ENCODE data around the gene STAG1.

The STAG1 gene

GRCh38 chr3:136326316-136326715 is 425.9 kb downstream of the STAG1 start:
- Histone ChIP-seq H3K4me3 (ENCODE audit: low read depth, low read length) (no peak overlapping the region), H3K9me3 (ENCODE audit: control insufficient read depth, insufficient read depth, low read depth, low read length) (no peaks in the 10 kb centered on the region), H3K27ac (ENCODE audit: extremely low read depth, low read depth, low read length) (no peak overlapping the region), H3K4me1 (ENCODE audit: control insufficient read depth, insufficient read depth, low read length) (no peaks in the 10 kb centered on the region), H3K36me3 (ENCODE audit: control insufficient read depth in 2 of 2, insufficient read depth in 1 of 2, low read length in 2 of 2) (peaks cover 0 to 49% of the 10 kb centered on the region in 2 experiments; a peak in 1 of 3 replicates)
- TF ChIP-seq SP3 (tag by site-specific recombination; IDR thresholded peaks at IDR 0.05) (no peak), ZNF473 (tag by site-specific recombination; IDR thresholded peaks at IDR 0.05) (no peak), GFI1B (tag by site-specific recombination; IDR thresholded peaks at IDR 0.05) (no peak), ZSCAN30 (tag by site-specific recombination; IDR thresholded peaks at IDR 0.05) (no peak), KLF17 (tag by site-specific recombination; IDR thresholded peaks at IDR 0.05) (no peak), ZNF610 (tag by site-specific recombination; IDR thresholded peaks at IDR 0.05; ENCODE audit: borderline replicate concordance) (no peak), FEZF1 (tag by site-specific recombination; IDR thresholded peaks at IDR 0.05) (no peak), ZNF341 (tag by site-specific recombination; IDR thresholded peaks at IDR 0.05; ENCODE audit: low read depth) (no peak), EGR2 (tag by site-specific recombination; IDR thresholded peaks at IDR 0.05; ENCODE audit: low read depth) (no peak), ZNF138 (tag by site-specific recombination; IDR thresholded peaks at IDR 0.05; ENCODE audit: borderline replicate concordance) (no peak), YY2 (tag by site-specific recombination; IDR thresholded peaks at IDR 0.05) (no peak), ZNF629 (tag by site-specific recombination; IDR thresholded peaks at IDR 0.05) (no peak), ZNF24 (tag by site-specific recombination; IDR thresholded peaks at IDR 0.05) (no peak), ZNF645 (tag by site-specific recombination; IDR thresholded peaks at IDR 0.05) (no peak), ZNF426 (tag by site-specific recombination; IDR thresholded peaks at IDR 0.05) (no peak), SCRT2 (tag by site-specific recombination; IDR thresholded peaks at IDR 0.05) (no peak), ZNF311 (tag by site-specific recombination; IDR thresholded peaks at IDR 0.05; ENCODE audit: borderline replicate concordance) (no peak), ZNF23 (tag by site-specific recombination; IDR thresholded peaks at IDR 0.05; ENCODE audit: borderline replicate concordance) (no peak), BCL6B (tag by site-specific recombination; IDR thresholded peaks at IDR 0.05) (no peak)
- ChIA-PET POLR2A (no interaction called here), CTCF (no interaction called here)

- H3K27ac ChIP-seq (ENCODE audit: extremely low read depth, low read depth, low read length), result no peak overlapping the region
- H3K36me3 ChIP-seq (ENCODE audit: control insufficient read depth in 2 of 2, insufficient read depth in 1 of 2, low read length in 2 of 2), result peaks cover 0 to 3% of the 10 kb centered on the region in 2 experiments; a peak in 2 of 3 replicates
- no peak overlapping the region for H3K4me3 ChIP-seq (ENCODE audit: low read depth, low read length)
- CTCF ChIA-PET, result no interaction called here
- POLR2A ChIA-PET, result no interaction called here
- no peaks in the 10 kb centered on the region for H3K4me1 ChIP-seq (ENCODE audit: control insufficient read depth, insufficient read depth, low read length)
- H3K9me3 ChIP-seq (ENCODE audit: control insufficient read depth, insufficient read depth, low read depth, low read length), result no peaks in the 10 kb centered on the region
- TF ChIP-seq GFI1B (tag by site-specific recombination; IDR thresholded peaks at IDR 0.05) (no peak), ZBTB11 (tag by site-specific recombination; conservative IDR thresholded peaks at IDR 0.05; ENCODE audit: low read depth) (no peak), PRDM2 (tag by site-specific recombination; IDR thresholded peaks at IDR 0.05; ENCODE audit: borderline replicate concordance) (no peak), BCL6B (tag by site-specific recombination; IDR thresholded peaks at IDR 0.05) (no peak)
Measured at GRCh38 chr3:136311968-136312367, 440.2 kb downstream of the STAG1 start.
